Vagina (tissue), 2 donors: ENCODE measurements around the gene CARD10.

Experiments
- CTCF ChIP-seq, 3 experiments: fragments of 450-650 bp in 2 of 3; fragments of 200-600 bp in 1 of 3; sonication (generic) in 1 of 3; IDR thresholded peaks; one replicate each; pipeline ENCODE4 v1.5.1; 2017 to 2019; ENCODE audit warnings: antibody characterized with exemption in 3 of 3, mild to moderate bottlenecking in 2 of 3, moderate library complexity in 2 of 3
- POLR2A ChIP-seq, 2 donors: fragments of 450-650 bp; IDR thresholded peaks; one replicate each; pipeline ENCODE4 v1.6.1; 2017; ENCODE audit warnings: antibody characterized with exemption in 2 of 2, mild to moderate bottlenecking in 2 of 2, moderate library complexity in 2 of 2

DNA sequence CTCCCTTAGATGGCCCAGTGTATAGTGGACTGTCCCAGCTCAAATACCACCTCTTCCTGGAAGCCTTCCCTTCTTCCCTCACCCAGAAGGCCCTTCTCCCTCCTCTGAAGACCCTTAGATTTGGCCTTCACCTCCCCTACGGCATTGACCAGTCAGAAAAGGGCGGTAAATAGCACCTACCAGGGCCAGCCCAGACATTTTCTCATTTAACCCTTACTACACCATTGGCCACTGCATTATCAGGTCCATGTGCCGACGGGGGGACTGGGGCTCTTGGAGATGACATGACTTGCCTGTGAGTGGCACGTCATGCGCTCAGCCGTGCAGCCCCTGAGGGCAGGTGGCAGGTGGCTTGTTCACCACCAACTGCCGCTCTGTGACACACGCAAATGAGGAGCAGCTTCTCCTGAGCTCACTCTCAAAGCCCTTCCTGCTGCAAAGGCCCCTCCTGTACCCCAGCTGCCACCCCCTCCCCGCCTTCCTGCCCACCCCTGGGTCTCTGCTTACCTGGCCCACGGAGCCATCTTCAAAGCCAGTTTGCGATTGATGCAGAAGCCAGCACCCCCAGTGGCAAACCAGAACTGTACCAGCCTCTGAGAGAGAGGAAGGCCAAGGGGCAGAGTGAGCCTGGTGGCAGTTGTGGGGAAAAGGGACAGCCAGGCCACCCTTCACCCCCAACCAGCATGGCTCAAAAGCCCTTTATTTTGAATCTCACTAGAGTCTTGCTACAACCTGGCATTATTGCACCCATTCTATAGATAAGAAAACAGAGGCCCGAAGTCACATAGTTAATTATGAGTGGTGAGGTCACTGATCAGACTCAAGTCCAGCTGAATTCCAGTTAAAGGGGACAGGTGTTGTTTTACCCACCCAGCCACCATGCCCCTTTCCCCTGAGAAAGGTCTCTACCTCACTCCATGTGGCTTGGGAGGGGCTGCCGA lies 42.6 kb downstream of the CARD10 start:
- TF ChIP-seq CTCF (IDR thresholded peaks at IDR 0.05) (no peak), POLR2A (IDR thresholded peaks at IDR 0.05) (no peak)
